Measurements from ENCODE around the gene MUC5AC.

The MUC5AC gene

GRCh38 chr11:1219834-1220815 is 62.4 kb downstream of the MUC5AC start:
- no peak for DNase-seq (ENCODE audit: low read depth)
- no peak overlapping the region for H3K4me3 ChIP-seq (ENCODE audit: low read depth, low read length)

- no peak overlapping the region for H3K4me3 ChIP-seq (ENCODE audit: low read depth, low read length)
- DNase-seq (ENCODE audit: low read depth) = no peak
Measured at GRCh38 chr11:1220941-1221721, 63.4 kb downstream of the MUC5AC start.

- DNase-seq (ENCODE audit: low read depth) = no peak
- no peak overlapping the region for H3K4me3 ChIP-seq (ENCODE audit: low read depth, low read length)
Measured at GRCh38 chr11:1221848-1222311, 64.1 kb downstream of the MUC5AC start.

GRCh38 chr11:1222491-1223345 is 65.0 kb downstream of the MUC5AC start, which contains the start of gene MUC5B:
MUC5B (plus strand) TSS chr11:1223066; CDS start chr11:1223124, 58 bp downstream.
- DNase-seq (ENCODE audit: low read depth) = no peak

GRCh38 chr11:1223346-1224110 is 65.8 kb downstream of the MUC5AC start:
- no peak for DNase-seq (ENCODE audit: low read depth)
- H3K4me3 ChIP-seq (ENCODE audit: low read depth, low read length) = no peak overlapping the region

More at GRCh38 chr11:1222491-1223345, 65.0 kb downstream of the MUC5AC start, which contains the start of gene MUC5B:
- H3K4me3 ChIP-seq (ENCODE audit: low read depth, low read length) = no peak within 1 kb of the TSS

- H3K4me3 ChIP-seq (ENCODE audit: low read depth, low read length) = no peak overlapping the region
- no peak for DNase-seq (ENCODE audit: low read depth)
Measured at GRCh38 chr11:1224111-1224490, 66.3 kb downstream of the MUC5AC start.

GRCh38 chr11:1224491-1225385 is 67.0 kb downstream of the MUC5AC start:
- no peak overlapping the region for H3K4me3 ChIP-seq (ENCODE audit: low read depth, low read length)
- no peak for DNase-seq (ENCODE audit: low read depth)

- H3K4me3 ChIP-seq (ENCODE audit: low read depth, low read length) = no peak overlapping the region
- DNase-seq (ENCODE audit: low read depth) = no peak
Measured at GRCh38 chr11:1225386-1226225, 67.9 kb downstream of the MUC5AC start.

GRCh38 chr11:1226226-1226985 is 68.7 kb downstream of the MUC5AC start:
- DNase-seq (ENCODE audit: low read depth) = no peak
- no peak overlapping the region for H3K4me3 ChIP-seq (ENCODE audit: low read depth, low read length)

- no peak overlapping the region for H3K4me3 ChIP-seq (ENCODE audit: low read depth, low read length)
- no peak for DNase-seq (ENCODE audit: low read depth)
Measured at GRCh38 chr11:1226986-1227550, 69.3 kb downstream of the MUC5AC start.

- no peak overlapping the region for H3K4me3 ChIP-seq (ENCODE audit: low read depth, low read length)
- no peak for DNase-seq (ENCODE audit: low read depth)
Measured at GRCh38 chr11:1227551-1228100, 69.9 kb downstream of the MUC5AC start.

GRCh38 chr11:1228101-1228821 is 70.5 kb downstream of the MUC5AC start:
- no peak overlapping the region for H3K4me3 ChIP-seq (ENCODE audit: low read depth, low read length)
- DNase-seq (ENCODE audit: low read depth) = no peak

- no peak for DNase-seq (ENCODE audit: low read depth)
- H3K4me3 ChIP-seq (ENCODE audit: low read depth, low read length) = no peak overlapping the region
Measured at GRCh38 chr11:1228921-1229451, 71.2 kb downstream of the MUC5AC start.

- no peak for DNase-seq (ENCODE audit: low read depth)
- no peak overlapping the region for H3K4me3 ChIP-seq (ENCODE audit: low read depth, low read length)
Measured at GRCh38 chr11:1229471-1230120, 71.8 kb downstream of the MUC5AC start.
